Myocyte (in vitro differentiated cells): ENCODE results near the gene VARS2. TPM values are rescaled to one million over a fixed set of nuclear protein-coding genes. Genes with fewer than 3 reads are reported as not detected.
"Not testable (repeated sequence)": the region's sequence is repeated elsewhere in the genome, so short reads cannot be mapped to it uniquely, and the experiment has no call there.

ENCODE experiments used
- DNase-seq: peaks from one replicate; pipeline ENCODE4 v3.0.0-alpha.2; 2012; ENCODE audit warnings: low read depth
- total RNA-seq: library from RNA; depleted of rRNA; stranded (reverse); fragments of >200 nt; gene quantifications from 2 replicates; pipeline ENCODE4 v1.2.3, GENCODE V29; 2014

Gene VARS2
- total RNA-seq, 1 donor from 2014 or later, result 21.7 TPM

- DNase-seq, result no peak
Observed at GRCh38 chr6:30898750-30899360, 15.2 kb upstream of the VARS2 start.

DNA sequence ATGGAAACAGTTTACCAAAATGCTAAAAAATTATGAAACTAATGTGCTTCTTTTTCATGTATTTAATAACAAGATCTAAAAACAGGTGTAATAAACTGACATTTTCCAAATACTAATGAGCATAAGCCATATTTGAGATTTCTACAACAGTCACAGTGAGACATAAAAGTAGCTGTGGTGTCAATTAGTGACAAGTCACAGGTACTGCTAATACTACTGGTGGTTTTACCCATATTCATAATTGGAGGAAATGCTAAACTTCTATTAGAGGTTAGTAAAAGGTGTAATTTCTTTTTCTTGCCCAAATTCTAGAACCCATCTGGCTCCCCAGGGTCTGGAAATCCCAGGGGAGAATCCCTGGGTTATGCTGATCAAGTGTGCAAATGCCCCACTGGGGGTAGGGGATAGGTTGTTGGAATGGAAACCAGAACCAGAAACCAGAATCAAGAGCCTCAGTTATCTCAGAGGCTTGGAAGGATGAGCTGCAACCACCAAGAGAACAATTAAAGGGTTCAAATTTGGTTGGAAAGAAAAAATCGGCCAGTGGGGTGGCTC is 13.1 kb upstream of the VARS2 start:
- DNase-seq, result no peak

DNA sequence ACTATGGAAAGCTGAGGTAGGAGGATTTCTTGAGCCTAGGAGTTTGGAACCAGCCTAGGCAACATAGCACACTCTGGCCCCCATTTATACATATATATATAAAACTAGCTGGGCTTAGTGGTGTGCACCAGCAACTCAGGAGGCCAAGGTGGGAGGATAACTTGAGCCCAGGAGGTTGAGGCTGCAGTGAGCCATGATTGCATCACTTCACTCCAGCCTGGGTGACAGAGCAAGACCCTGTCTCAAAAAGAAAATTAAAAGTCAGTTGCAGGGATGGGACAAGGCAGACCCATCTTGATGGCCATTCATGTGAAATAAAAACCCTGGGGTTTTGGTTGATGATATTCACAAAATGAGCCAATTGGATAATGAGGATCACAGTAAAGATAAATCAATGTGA is 12.6 kb upstream of the VARS2 start:
- DNase-seq, result no peak

DNA sequence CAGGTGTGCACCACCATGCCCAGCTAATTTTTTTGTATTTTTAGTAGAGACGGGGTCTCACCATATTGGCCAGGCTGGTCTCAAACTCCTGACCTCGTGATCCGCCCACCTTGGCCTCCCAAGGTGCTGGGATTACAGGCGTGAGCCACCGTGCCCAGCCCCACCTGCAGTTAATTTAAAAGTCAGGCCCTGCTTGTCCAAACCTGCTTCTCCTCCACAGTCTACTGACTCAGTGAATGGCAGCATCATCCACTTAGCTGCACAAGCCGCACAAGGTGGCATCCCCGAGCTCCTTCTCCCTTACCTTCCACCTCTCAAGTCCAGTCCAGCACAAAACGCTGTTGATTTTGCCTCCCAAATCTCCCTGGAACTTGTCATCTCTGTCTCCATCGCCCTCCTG is 11.8 kb upstream of the VARS2 start:
- not testable (repeated sequence) for DNase-seq

- no peak for DNase-seq
Observed at GRCh38 chr6:30902709-30903108, 11.3 kb upstream of the VARS2 start.

DNA sequence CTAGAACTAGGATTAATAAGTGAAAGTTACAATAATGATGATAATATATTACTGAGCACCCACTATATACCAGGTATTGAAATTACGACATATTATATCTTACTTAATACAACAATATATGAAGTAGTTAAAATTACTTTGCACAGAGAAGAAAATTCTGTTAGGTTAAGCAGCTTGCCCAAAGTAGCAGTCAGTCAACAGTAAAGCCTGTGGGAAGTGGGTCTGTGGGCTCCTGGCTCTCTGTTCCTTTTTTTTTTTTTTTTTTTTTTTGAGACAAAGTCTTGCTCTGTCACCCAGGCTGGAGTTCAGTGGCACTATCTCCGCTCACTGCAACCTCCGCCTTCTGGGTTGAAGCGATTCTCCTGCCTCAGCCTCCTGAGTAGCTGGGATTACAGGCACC is 10.8 kb upstream of the VARS2 start:
- DNase-seq, result no peak

- DNase-seq, result not testable (repeated sequence)
Observed at GRCh38 chr6:30907290-30907757, 6.7 kb upstream of the VARS2 start.

- DNase-seq, result peak; percentile 100
Observed at GRCh38 chr6:30907758-30908591, 6.1 kb upstream of the VARS2 start, which contains the start of gene GTF2H4. TSS of gene GTF2H4 (plus strand) at chr6:30908207.

GRCh38 chr6:30908700-30909099 is 5.3 kb upstream of the VARS2 start:
- DNase-seq, result no peak

GRCh38 chr6:30910473-30910872 is 3.6 kb upstream of the VARS2 start:
- not testable (repeated sequence) for DNase-seq

DNA sequence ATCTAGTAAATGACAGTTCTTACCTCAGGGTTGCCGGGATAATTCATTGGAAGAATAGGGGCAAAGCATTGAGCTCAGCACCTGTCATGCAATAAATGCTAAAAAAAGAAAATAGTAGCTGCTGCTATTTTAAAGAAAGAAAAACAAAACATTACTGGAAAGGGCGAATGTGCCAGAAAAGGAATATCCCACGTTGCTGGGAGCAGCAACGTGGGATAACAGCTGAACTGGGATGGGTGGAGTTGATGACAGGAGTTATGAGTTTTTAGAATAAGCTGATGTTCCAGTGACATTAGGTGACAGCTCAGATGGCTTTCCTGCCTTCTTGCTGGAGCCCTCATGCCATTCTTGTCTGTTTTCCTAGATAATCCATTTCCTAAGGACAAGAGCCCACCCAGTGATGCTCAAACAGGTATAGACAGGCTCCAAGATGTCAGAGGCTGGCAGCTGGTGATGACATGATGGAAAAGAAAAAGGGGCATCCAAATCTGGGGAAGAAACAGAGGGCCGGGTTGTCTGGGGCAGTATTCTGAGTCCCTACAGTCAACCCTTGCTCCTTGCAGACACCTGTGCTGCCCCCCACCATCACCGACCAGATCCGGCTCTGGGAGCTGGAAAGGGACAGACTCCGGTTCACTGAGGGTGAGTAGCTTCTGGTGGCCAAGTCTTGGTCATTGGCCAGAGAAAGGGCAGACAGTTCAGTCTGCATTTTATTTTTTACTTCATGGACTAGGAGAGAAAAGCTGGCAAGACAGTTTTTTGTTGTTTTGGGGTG is 1.1 kb upstream of the VARS2 start:
- DNase-seq, result peak; percentile 33

DNA sequence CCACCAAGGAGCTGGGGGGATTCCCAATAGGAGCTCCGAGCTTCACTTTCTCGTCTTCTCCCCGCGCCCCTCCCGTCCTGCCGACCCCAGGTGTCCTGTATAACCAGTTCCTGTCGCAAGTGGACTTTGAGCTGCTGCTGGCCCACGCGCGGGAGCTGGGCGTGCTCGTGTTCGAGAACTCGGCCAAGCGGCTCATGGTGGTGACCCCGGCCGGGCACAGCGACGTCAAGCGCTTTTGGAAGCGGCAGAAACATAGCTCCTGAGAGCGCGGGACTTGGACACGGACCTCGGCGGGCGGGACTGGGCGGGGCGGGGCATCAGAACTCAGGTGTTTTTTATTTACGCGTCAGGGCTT is 340 bp upstream of the VARS2 start:
- no peak for DNase-seq

GRCh38 chr6:30914854-30915590 is 984 bp downstream of the VARS2 start:
- no peak for DNase-seq

GRCh38 chr6:30915591-30915946 is 1.5 kb downstream of the VARS2 start:
- peak; percentile 81 for DNase-seq

DNA sequence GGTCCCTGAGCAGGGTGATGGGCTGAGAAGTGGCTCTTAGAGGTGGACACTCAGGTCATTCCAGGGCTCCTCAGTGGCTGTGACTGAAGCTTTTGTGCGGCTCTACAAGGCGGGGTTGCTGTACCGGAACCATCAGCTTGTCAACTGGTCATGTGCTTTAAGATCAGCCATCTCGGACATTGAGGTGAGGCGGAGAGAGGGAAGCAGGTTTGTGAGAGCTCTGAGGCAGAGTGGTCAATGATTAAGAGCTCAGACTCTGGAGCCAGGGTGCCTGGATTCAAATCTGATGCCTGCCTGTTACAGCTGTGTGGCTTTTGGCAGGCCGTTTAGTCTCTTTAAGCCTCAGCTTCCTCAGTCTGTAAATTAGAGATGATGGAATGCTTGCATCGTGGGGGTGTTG is 3.0 kb downstream of the VARS2 start:
- no peak for DNase-seq

DNA sequence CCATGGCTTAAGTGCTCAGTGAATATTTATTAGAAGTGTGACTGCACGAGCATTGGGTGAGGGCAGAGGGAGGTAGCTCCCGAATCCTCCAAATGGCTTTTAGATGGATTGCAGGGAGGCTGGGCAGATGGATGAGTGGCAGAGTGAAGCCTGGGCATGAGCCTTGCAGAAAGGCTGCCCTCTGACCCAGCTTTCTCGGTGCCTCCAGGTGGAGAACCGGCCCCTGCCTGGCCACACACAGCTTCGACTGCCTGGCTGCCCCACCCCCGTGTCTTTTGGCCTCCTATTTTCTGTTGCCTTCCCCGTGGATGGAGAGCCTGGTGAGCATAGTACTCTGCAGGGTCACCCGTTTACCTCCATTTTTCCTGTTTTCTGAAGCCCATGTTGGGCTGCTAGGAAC is 3.4 kb downstream of the VARS2 start:
- no peak for DNase-seq

DNA sequence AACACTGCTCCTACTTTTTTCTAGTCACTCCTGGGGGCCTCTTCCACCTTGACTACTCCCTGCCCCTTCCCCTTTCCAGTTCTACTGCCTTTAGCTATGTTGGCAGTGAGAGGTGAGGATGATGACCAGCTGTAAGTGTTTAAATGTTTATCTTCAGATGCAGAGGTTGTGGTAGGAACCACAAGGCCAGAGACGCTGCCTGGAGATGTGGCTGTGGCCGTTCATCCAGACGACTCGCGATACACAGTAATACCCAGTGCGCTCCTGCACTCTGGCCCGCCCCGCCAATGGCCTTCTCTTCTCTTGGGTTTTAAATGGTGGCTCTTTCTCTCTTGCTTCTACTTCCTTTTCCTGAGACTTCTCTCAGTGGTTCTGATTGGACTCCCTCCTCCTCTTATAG is 4.6 kb downstream of the VARS2 start:
- DNase-seq, result no peak

DNA sequence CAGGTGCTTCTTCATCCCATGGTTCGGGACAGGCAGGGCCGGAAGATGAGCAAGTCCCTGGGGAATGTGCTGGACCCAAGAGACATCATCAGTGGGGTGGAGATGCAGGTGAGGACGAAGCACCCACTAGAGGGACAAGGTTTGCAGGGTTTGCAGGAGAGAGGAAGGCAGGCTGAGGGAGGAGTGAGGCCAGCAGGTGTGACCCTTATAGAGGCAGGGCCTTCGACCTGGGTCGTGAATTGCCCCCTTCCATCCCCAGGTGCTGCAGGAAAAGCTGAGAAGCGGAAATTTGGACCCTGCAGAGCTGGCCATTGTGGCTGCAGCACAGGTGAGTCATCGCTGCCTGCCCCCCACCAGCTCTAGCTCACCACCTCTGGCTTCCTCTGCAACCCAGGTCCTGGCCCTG is 8.4 kb downstream of the VARS2 start:
- DNase-seq, result no peak

GRCh38 chr6:30924040-30924627 is 10.1 kb downstream of the VARS2 start:
- DNase-seq, result not testable (repeated sequence)

DNA sequence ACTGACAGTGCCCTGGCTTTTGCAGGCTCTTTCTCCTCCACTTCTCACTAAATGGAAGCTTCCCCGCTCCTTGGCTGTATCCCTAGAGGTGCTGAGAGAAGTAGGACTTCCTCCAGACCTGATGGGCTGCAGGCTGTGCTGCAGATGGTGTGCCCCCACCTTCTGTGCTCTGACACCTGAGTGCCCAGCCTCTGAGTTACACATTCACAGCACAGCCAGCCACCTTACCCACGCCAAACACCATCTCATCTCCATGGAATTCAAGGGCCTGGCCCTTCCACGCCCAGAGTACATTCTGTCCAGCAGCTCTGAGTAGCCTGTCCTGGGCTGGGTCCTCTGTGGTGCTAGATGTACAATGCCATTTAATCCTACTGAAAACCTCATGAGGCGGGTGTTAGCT is 12.6 kb downstream of the VARS2 start:
- DNase-seq, result peak; percentile 37

DNA sequence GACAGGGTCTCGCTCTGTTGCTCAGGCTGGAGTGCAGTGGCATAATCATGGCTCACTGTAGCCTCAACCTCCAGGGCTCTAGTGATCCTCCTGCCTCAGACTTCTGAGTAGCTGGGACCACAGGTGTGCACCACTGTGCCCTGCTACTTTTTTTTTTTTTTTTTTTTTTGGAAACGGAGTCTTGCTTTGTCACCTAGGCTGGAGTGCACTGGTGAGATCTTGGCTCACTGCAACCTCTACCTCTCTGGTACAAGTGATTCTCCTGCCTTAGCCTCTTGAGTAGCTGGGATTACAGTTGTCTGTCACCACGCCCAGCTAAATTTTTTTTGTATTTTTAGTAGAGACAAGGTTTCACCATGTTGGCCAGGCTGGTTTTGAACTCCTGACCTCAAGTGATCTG is 13.0 kb downstream of the VARS2 start:
- not testable (repeated sequence) for DNase-seq
